ENCODE results near the gene AVPI1. TPM values are rescaled to one million over a fixed set of nuclear protein-coding genes. Genes with fewer than 3 reads are reported as not detected.

AVPI1 gene
- total and polyA plus RNA-seq, 10 of the 15 experiments (the other 5 are each of a cell fraction or from before 2014, with no cell fraction given): 0.08 to 1.4 (median 0.84) TPM

- no peak for TF ChIP-seq HDGF (IDR thresholded peaks at IDR 0.05)
- no peak for TF ChIP-seq NBN (IDR thresholded peaks at IDR 0.05)
- peak; percentile 65 for TF ChIP-seq SP1 (IDR thresholded peaks at IDR 0.05; ENCODE audit: low read depth, low read length)
- TF ChIP-seq SMC3 (IDR thresholded peaks at IDR 0.05; ENCODE audit: borderline replicate concordance, low read length): no peak
- no peak for TF ChIP-seq EGR1 (IDR thresholded peaks at IDR 0.05; ENCODE audit: borderline replicate concordance in 1 of 2, low read depth in 2 of 2, low read length in 2 of 2)
- peak; percentile 41; the same call in 1 of the 2 replicates for TF ChIP-seq TBL1XR1 (IDR thresholded peaks at IDR 0.05; ENCODE audit: low read depth, low read length)
- no peak for TF ChIP-seq TCF3 (IDR thresholded peaks at IDR 0.05; ENCODE audit: borderline replicate concordance, insufficient read depth, low read depth, low read length)
- 0 out of 2 replicates have a peak, but pooled peaks have one; percentile 20 for TF ChIP-seq MYB (IDR thresholded peaks at IDR 0.05; ENCODE audit: borderline replicate concordance, low read depth, low read length)
- TF ChIP-seq CREM (IDR thresholded peaks at IDR 0.05; ENCODE audit: low read depth): no peak
- no peak for TF ChIP-seq SREBF2 (IDR thresholded peaks at IDR 0.05; ENCODE audit: low read length)
- TF ChIP-seq, protein P1, sequence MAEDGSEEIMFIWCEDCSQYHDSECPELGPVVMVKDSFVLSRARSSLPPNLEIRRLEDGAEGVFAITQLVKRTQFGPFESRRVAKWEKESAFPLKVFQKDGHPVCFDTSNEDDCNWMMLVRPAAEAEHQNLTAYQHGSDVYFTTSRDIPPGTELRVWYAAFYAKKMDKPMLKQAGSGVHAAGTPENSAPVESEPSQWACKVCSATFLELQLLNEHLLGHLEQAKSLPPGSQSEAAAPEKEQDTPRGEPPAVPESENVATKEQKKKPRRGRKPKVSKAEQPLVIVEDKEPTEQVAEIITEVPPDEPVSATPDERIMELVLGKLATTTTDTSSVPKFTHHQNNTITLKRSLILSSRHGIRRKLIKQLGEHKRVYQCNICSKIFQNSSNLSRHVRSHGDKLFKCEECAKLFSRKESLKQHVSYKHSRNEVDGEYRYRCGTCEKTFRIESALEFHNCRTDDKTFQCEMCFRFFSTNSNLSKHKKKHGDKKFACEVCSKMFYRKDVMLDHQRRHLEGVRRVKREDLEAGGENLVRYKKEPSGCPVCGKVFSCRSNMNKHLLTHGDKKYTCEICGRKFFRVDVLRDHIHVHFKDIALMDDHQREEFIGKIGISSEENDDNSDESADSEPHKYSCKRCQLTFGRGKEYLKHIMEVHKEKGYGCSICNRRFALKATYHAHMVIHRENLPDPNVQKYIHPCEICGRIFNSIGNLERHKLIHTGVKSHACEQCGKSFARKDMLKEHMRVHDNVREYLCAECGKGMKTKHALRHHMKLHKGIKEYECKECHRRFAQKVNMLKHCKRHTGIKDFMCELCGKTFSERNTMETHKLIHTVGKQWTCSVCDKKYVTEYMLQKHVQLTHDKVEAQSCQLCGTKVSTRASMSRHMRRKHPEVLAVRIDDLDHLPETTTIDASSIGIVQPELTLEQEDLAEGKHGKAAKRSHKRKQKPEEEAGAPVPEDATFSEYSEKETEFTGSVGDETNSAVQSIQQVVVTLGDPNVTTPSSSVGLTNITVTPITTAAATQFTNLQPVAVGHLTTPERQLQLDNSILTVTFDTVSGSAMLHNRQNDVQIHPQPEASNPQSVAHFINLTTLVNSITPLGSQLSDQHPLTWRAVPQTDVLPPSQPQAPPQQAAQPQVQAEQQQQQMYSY (CRISPR knock-in tag; IDR thresholded peaks at IDR 0.05): no peak
- TF ChIP-seq, protein P2, sequence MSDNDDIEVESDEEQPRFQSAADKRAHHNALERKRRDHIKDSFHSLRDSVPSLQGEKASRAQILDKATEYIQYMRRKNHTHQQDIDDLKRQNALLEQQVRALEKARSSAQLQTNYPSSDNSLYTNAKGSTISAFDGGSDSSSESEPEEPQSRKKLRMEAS (IDR thresholded peaks at IDR 0.05; ENCODE audit: low read depth, low read length): peak; percentile 45; the same call in 1 of the 2 replicates
- no peak for TF ChIP-seq ZSCAN29 (IDR thresholded peaks at IDR 0.05)
- TF ChIP-seq GATAD2B (conservative IDR thresholded peaks at IDR 0.05; ENCODE audit: low read depth): no peak
- TF ChIP-seq SUZ12 (IDR thresholded peaks at IDR 0.05; ENCODE audit: unreplicated experiment): no peak
- TF ChIP-seq CBX3 (IDR thresholded peaks at IDR 0.05; ENCODE audit: borderline replicate concordance, low read depth): no peak
- TF ChIP-seq SMAD1 (IDR thresholded peaks at IDR 0.05; ENCODE audit: low read depth, partially characterized antibody): no peak
- no peak for TF ChIP-seq SIX5 (IDR thresholded peaks at IDR 0.05; ENCODE audit: low read depth, low read length, severe bottlenecking)
- TF ChIP-seq USF1 (IDR thresholded peaks at IDR 0.05; ENCODE audit: borderline replicate concordance, extremely low read length, insufficient read depth, low read depth, low read length): no peak
- no peak for TF ChIP-seq ZBTB4 (CRISPR knock-in tag; IDR thresholded peaks at IDR 0.05)
Observed at GRCh38 chr10:97648562-97649404, 38.3 kb downstream of the AVPI1 start (continued).
